Suprapubic skin (tissue), 4 donors: ENCODE data around the gene PA2G4.

Source experiments
- CTCF ChIP-seq, 2 donors: fragments of 200-600 bp in 1 of 2; fragments of 450-650 bp in 1 of 2; sonication (generic) in 1 of 2; IDR thresholded peaks; one replicate each; pipeline ENCODE4 v1.5.1; 2016 to 2019; ENCODE audit warnings: antibody characterized with exemption in 2 of 2, mild to moderate bottlenecking in 1 of 2, moderate library complexity in 1 of 2
- EP300 ChIP-seq: sonication (generic); formaldehyde crosslinking; IDR thresholded peaks from one replicate; pipeline ENCODE4 v1.6.1; 2017; ENCODE audit warnings: antibody characterized with exemption
- POLR2A ChIP-seq, 2 donors: fragments of 450-650 bp; IDR thresholded peaks; one replicate each; pipeline ENCODE4 v1.6.1; 2017; ENCODE audit warnings: antibody characterized with exemption in 2 of 2, mild to moderate bottlenecking in 2 of 2, moderate library complexity in 2 of 2
- POLR2AphosphoS5 ChIP-seq, 3 donors: sonication (generic); formaldehyde crosslinking; IDR thresholded peaks; one replicate each; pipeline ENCODE4 v1.6.1; 2017; ENCODE audit warnings: antibody characterized with exemption in 3 of 3

GRCh38 chr12:56160894-56161689 is 56.7 kb downstream of the PA2G4 start:
- no peak for TF ChIP-seq POLR2A (IDR thresholded peaks at IDR 0.05)
- no peak for TF ChIP-seq CTCF (IDR thresholded peaks at IDR 0.05)
- TF ChIP-seq POLR2AphosphoS5 (IDR thresholded peaks at IDR 0.05), result no peak
- TF ChIP-seq EP300, result no peak
